ENCODE results near the gene GASK1A. TPM values are rescaled to one million over a fixed set of nuclear protein-coding genes. Genes with fewer than 3 reads are reported as not detected.

GASK1A gene
- polyA plus RNA-seq, 1 experiment: 0.43 TPM

DNA sequence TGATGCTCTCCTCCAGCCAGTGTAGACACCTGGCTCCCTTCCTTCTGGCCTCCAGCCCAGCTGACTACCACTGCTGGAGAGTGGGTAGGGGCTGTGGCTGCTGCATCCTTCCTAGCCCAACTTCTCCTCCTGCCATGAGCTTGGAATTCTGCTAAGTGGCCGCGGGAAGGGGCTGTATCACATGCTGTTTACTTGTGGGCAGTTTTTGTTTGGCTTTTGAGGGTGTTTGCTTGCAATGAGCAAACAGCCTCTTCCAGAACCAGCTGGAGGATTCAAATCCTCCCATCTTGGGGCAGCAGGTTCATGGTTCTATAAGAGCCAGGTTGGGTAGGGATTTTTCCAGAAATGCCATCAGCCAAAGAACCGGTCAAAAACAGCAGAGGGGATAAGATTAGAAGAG lies 9.0 kb downstream of the GASK1A start:
- Histone ChIP-seq H3K4me3 (ENCODE audit: low read depth, low read length) (no peak overlapping the region), H3K9me3 (ENCODE audit: control insufficient read depth, insufficient read depth, low read length) (no peaks in the 10 kb centered on the region), H3K27ac (ENCODE audit: low read depth, low read length) (no peak overlapping the region), H3K27me3 (ENCODE audit: control insufficient read depth, insufficient read depth, low read length) (peaks cover 4% of the 10 kb centered on the region)
- no peak for DNase-seq (ENCODE audit: low read depth, low spot score)
- ChIA-PET CTCF (no interaction called here), POLR2A (no interaction called here)
- TF ChIP-seq, protein P1, sequence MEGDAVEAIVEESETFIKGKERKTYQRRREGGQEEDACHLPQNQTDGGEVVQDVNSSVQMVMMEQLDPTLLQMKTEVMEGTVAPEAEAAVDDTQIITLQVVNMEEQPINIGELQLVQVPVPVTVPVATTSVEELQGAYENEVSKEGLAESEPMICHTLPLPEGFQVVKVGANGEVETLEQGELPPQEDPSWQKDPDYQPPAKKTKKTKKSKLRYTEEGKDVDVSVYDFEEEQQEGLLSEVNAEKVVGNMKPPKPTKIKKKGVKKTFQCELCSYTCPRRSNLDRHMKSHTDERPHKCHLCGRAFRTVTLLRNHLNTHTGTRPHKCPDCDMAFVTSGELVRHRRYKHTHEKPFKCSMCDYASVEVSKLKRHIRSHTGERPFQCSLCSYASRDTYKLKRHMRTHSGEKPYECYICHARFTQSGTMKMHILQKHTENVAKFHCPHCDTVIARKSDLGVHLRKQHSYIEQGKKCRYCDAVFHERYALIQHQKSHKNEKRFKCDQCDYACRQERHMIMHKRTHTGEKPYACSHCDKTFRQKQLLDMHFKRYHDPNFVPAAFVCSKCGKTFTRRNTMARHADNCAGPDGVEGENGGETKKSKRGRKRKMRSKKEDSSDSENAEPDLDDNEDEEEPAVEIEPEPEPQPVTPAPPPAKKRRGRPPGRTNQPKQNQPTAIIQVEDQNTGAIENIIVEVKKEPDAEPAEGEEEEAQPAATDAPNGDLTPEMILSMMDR (IDR thresholded peaks at IDR 0.05; ENCODE audit: low read depth, low read length): no peak

DNA sequence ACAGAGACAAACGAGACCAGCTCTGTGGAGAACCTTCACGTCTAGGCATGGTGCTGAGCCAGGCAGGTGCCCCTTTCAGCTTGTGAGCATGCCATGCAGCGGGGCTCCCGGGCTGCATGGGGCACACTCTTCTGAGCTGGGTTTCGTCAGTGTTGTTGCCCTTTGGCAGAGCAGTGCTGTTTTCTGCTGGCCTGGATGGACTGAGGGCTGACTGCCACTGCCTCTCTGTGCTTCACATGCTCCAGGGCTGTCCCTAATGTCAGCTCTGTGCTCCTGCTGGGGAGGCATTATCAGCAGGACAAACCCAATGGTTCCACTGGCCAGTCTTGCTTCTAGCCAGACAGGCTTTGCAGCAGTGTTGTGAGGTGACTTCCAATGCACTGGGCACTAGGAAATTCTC lies 9.5 kb downstream of the GASK1A start:
- POLR2A ChIA-PET: no interaction called here
- CTCF ChIA-PET: no interaction called here
- peaks cover 4% of the 10 kb centered on the region for H3K27me3 ChIP-seq (ENCODE audit: control insufficient read depth, insufficient read depth, low read length)
- H3K27ac ChIP-seq (ENCODE audit: low read depth, low read length): no peak overlapping the region
- no peak overlapping the region for H3K4me3 ChIP-seq (ENCODE audit: low read depth, low read length)
- no peaks in the 10 kb centered on the region for H3K9me3 ChIP-seq (ENCODE audit: control insufficient read depth, insufficient read depth, low read length)
- no peak for DNase-seq (ENCODE audit: low read depth, low spot score)
- TF ChIP-seq, protein P1 (IDR thresholded peaks at IDR 0.05; ENCODE audit: low read depth, low read length): no peak

DNA sequence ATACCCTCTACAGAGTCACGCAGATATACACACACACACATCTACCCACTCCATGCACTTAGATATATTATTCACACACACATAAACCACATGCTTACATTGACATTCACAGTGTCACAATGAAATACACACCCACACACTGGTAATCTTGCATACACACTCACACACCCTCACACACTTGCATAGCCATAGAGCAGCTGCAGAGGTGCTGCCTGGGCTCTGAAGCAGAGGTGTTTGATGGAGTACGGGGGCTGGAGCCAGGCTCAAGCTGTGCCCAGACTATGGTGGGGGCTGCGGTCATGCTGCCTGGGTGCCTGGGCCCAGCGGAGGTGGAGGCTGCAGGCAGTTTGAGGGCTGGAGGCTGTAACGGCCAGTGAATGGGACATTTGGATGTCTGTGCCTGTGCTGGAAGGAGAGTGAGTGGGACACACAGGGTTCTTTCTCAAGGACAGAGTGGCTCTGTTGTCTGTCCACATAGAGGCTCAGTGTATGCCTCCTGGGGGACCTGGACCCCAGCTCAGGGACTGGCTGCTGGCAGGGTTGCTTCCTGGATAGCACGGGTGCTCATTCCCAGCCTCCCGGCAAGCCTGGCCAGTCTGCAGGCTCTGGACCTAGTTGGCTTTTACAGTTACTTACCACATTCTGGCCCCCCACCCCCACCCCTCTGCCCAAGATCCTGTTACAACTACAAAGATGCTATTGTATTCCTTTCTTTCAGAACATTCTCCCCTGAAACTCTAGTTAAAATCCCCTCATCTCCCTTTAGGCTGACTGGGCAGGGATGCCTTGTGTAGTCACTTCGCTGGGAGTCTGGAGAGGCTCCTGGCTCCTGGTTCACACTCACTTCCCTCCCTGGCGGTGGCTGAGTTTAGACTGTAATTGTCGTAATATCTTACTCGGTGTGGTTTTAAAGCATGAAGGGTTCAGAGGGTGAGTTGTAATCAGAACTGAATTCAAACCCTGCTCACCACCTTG lies 12.5 kb downstream of the GASK1A start:
- Histone ChIP-seq H3K4me3 (ENCODE audit: low read depth, low read length) (no peak overlapping the region), H3K9me3 (ENCODE audit: control insufficient read depth, insufficient read depth, low read length) (no peaks in the 10 kb centered on the region), H3K27ac (ENCODE audit: low read depth, low read length) (no peak overlapping the region), H3K27me3 (ENCODE audit: control insufficient read depth, insufficient read depth, low read length) (no peaks in the 10 kb centered on the region)
- TF ChIP-seq, protein P1 (IDR thresholded peaks at IDR 0.05; ENCODE audit: low read depth, low read length): no peak
- no peak for DNase-seq (ENCODE audit: low read depth, low spot score)
- POLR2A ChIA-PET: no interaction called here
- CTCF ChIA-PET: no interaction called here

DNA sequence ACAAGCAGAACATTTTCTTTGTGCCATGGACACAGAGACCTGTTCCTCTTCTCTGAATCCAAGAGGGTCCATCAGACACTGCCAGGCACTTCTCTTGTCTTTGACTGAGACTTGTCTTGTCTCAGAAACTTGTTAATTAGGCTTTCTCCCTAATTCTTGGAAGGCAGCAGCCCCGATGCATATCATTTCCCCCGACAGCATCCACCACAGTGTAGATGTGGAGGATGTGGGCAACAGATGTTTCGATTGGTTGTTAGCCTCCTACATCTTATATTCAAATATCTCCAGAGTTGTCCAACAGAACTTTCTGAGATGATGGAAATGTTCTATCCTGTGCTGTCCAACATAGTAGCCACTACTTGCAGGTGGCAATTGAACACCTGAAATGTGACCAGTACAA lies 15.5 kb downstream of the GASK1A start:
- CTCF ChIA-PET: no interaction called here
- Histone ChIP-seq H3K9me3 (ENCODE audit: control insufficient read depth, insufficient read depth, low read length) (no peaks in the 10 kb centered on the region), H3K4me3 (ENCODE audit: low read depth, low read length) (no peak overlapping the region), H3K27ac (ENCODE audit: low read depth, low read length) (no peak overlapping the region), H3K27me3 (ENCODE audit: control insufficient read depth, insufficient read depth, low read length) (peaks cover 3% of the 10 kb centered on the region)
- POLR2A ChIA-PET: no interaction called here
- TF ChIP-seq, protein P1 (IDR thresholded peaks at IDR 0.05; ENCODE audit: low read depth, low read length): no peak
- no peak for DNase-seq (ENCODE audit: low read depth, low spot score)

DNA sequence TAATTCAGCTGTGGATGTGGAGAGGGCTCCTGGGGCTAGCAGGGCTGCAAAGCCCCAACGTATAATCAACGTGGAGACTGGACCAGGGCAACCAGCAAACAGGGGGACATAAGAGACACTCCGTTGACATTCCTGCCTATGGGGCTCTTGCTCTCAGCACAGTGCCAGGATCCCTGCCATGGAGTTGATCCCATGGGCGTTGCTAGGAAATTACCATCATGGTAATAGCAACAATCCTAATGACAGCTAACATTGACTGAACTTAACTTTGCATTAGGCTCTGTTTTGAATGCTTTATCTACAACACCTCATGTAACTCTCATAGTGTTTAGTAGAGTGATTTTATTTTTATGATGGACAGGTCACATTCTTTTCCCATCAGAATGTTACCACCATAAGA lies 16.9 kb downstream of the GASK1A start:
- CTCF ChIA-PET: no interaction called here
- H3K4me3 ChIP-seq (ENCODE audit: low read depth, low read length): no peak overlapping the region

More for the DNA sequence above, 16.9 kb downstream of the GASK1A start:
- TF ChIP-seq, protein P1 (IDR thresholded peaks at IDR 0.05; ENCODE audit: low read depth, low read length): no peak
- no peak overlapping the region for H3K27ac ChIP-seq (ENCODE audit: low read depth, low read length)
- DNase-seq (ENCODE audit: low read depth, low spot score): no peak
- POLR2A ChIA-PET: no interaction called here
- no peaks in the 10 kb centered on the region for H3K9me3 ChIP-seq (ENCODE audit: control insufficient read depth, insufficient read depth, low read length)
- H3K27me3 ChIP-seq (ENCODE audit: control insufficient read depth, insufficient read depth, low read length): peaks cover 7% of the 10 kb centered on the region
